HG03354 (cell line): ENCODE results near the gene LDLRAD4.
A peak's percentile ranks its signal among the peaks of the same experiment; 100 is the strongest.

ENCODE experiments used
- ATAC-seq: cut with Tn5 transposase; IDR thresholded peaks from one replicate; pipeline ENCODE4 v1.9.1; 2021; ENCODE audit warnings: mild to moderate bottlenecking; ENCODE audit not compliant: unreplicated experiment, poor library complexity, severe bottlenecking

LDLRAD4 gene

GRCh38 chr18:13560306-13560705, 341.7 kb downstream of the LDLRAD4 start:
- no peak for ATAC-seq

GRCh38 chr18:13562494-13563029, 344.0 kb downstream of the LDLRAD4 start:
- ATAC-seq = peak; percentile 59

DNA sequence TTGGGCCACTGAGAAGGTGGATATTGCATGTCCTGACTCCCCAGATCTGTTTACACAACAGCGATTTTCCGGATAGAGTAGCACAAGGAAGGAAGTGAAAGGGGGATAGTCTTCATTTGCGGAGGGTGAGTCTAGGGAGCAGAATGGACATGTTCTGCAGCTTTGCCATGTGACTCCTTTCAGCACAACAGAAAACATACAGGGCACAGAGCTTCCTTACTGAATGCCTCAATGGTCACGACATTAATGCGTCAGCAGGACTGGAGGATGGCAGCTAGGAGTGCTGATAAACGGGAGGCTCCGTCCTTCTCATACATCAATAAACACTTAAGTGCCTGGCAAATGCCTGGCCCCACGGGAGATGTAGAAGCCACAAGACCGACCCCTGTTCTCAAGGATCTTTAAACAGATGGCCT, 344.8 kb downstream of the LDLRAD4 start:
- no peak for ATAC-seq

DNA sequence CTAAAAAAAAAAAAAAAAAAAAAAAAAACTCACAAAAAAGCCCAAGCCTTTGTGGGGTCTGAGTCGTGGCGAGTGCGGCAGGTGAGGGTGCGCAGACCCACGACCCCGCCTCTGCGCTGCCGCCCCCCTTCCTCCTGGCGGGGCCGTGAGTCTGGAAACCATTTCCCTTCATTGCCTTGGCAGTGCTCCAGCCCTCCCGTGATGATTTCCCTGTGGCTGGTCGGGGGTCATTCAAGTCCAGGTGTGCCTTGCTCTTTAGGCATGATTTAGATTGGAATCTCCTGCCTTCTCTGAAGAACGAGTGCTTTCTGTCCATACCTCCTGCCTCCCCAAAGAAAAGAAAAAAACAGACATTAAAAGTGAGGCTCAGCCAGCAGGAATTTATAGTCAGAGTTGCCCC, 346.0 kb downstream of the LDLRAD4 start:
- ATAC-seq = no peak

DNA sequence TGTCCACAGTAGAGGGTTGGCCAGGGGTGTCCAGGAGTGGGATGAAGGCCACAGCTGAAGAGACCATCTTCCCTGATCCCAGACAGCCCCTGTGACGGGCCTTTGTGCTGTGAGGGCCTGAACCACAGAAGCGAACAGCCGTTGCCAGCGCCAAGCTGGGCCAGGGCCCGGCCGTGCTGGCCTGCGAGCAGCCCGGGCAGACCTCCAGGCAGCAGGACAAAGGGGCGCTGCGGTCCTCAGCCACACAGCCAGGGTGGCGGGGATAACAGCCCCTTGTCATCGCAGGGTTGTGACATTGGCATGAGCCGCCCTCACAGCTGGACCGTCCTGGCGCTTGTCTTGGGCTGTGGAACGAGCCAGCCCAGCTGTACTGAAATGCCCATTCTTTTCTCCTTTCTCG, 346.7 kb downstream of the LDLRAD4 start:
- no peak for ATAC-seq

DNA sequence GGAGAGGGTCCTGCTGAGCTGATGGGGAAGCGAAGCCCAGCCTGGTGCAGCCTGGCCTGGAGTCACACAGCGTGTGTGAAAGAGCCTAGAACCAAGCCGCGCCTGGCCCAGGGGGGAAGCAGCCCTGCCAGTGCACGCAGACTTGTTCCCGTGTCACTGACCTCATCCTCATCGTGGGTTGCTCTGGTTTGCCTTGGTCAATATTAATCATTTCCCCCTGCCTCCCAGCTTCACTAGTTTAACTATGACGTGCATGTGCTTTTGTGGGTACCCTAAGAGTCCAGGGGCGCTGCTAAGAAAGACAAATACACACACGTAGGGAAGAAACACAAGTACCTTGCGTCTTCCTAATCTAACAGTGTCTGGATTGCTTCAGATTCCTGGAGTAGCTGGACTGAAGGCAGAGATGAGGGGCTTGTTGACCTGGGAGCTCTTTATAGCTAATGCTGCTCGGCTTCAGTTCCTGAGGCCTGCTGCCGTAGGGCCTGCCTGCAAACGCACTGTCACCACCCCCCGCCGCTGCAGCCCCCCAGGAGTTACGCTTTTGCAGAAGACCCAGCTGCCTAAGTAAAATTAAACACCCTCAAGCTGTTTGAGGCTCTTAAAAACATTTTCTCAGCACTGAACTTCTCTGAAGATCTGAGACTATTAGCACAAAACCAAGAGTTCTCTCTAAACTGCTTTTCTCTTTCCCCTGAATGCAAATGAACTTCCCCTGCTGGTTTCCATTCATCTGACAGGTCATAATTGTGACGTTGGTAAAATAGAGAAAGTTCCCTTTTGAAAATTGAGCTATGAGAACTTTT, 348.6 kb downstream of the LDLRAD4 start:
- ATAC-seq = peak; percentile 60

DNA sequence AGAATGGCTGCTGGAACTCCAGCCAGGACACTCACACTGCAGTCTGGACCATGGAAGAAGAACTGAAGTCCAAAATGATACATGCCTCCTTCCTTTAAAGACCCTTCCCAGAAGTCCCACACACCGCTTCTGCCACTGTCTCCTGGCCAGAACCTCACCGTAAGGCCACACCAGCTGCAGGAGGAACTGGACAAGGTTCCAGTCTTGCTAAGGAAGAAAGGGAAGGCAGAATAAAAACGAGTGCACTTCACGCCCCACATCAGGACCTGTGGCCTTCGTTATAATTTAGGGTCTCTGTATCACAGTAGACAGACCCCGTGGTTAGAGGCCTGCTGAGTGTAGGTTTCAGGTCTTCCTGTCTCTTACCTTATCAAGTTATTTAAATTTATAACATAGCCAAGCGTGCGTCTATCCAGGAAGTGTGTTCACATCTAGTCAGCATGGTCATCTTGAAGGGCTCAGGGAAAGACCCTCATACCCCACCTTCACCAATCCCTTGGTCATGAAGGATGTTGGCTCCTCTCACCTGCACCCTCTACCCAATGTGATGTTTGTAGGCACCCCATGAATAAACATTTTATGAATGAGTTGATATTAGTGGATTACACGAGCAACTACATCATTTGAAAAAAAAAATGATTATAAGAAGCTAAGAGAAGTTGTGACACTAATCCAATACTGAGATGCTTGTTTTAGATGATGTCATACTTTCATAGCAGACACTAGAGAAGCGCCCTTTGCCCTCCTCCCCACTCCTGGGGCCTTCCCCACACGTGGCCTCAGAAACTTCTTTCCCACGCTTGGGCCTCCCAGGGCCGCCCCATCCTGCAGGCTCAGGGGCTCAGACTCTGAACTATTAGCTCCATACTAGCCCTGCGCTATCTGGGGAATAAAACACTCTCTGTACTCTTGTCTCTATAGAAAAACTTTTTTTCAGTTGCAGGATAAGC, 350.2 kb downstream of the LDLRAD4 start:
- peak; percentile 45 for ATAC-seq

GRCh38 chr18:13570216-13570615, 351.7 kb downstream of the LDLRAD4 start:
- no peak for ATAC-seq

GRCh38 chr18:13570856-13571495, 352.4 kb downstream of the LDLRAD4 start:
- no peak for ATAC-seq

DNA sequence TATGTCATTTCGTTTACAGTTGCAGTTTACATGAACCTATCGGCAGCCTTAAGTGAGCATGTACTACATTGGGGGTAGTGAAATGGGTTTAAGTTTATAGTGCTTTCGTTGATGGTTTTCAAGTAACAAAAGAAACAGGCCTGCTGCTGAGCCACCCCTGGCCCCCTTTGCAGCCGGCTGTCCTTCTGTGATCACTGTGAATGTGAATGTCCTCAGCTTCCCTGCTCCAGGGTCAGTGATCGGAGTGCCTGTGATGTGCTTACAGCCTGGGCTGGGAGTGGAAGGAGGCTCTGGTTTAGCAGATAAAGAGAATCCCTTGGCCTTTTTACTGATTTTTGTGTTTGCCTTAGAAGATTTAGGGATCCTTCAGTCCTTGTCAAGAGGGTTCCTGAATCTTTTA, 353.6 kb downstream of the LDLRAD4 start:
- ATAC-seq = no peak

DNA sequence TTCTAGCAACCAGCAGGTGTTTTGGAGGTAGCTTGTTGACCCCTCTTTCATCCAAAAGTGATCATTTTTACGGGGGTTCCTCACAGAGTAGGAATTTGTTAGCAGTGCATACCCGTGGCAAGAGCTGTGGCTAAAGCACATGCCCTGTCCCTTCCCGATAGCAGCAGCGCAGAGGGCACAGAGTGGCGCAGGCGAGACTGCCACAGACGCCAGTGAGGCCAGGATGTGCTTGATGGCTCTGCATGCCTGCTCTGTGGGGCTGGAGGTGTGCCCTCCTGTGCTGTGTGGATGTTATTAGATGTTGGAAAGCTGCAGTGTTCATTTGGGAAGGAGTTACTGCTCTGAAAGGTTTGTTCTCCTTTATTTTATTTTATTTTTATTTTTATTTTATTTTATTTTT, 354.2 kb downstream of the LDLRAD4 start:
- ATAC-seq = no peak

DNA sequence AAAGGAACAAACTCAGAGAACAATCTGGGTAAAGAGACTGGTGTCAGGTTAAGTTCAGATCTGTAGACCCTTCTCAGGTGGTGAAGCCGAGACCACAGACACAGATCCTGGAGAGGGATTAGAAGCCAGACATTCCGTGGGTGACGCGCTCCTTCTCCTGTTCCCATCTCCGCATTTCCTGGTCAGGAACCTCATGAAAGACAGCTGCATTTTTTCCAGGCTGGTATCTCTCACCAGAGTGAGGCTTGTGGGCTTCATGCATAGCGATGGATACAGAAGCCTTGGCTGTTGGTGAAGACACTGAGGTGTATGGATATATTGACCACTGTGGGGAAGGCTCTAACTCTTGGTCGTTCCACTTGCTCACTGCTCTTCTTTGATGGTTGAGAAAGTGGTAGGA, 355.2 kb downstream of the LDLRAD4 start:
- ATAC-seq = no peak

GRCh38 chr18:13574355-13574754, 355.8 kb downstream of the LDLRAD4 start:
- ATAC-seq = no peak

DNA sequence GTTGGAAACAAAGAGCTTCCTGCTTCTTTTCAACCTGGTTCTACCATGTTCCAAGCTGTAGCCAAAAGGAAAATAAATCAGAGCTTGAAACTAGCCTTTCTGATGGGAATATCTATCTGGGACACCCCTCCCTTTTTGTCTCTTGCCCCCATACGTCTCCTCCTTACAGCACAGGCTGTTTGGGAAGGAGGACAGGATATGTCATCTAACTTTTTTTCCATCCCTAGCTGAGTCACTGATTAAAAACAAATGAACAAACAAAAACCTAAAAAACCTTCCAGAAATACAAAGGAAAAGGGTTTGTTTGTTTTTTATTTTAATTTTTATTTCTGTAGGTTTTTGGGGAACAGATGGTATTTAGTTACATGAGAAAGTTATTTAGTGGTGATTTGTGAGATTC, 356.2 kb downstream of the LDLRAD4 start:
- no peak for ATAC-seq

DNA sequence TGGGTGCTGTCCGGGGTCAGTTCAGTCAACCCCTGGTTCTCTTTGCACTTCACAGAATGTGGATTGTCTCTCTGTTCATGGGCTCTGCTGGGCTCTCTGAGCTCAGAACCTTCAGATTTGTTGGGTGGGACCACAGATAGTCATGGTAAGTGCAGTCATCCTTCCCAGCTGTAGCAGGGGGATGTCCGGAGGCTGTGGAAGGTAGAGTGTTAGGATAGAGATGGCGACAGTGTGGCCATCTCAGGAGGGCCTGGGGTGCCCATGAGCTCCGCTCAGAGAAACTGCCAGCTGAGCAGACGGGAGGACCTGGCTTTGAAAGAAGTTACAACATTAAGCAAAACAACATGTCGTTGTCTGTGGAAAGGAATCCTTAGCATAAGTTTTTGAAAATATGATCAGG, 358.0 kb downstream of the LDLRAD4 start:
- peak; percentile 30 for ATAC-seq

GRCh38 chr18:13577091-13577697, 358.6 kb downstream of the LDLRAD4 start:
- ATAC-seq = peak; percentile 90

GRCh38 chr18:13577781-13578180, 359.2 kb downstream of the LDLRAD4 start:
- ATAC-seq = no peak

DNA sequence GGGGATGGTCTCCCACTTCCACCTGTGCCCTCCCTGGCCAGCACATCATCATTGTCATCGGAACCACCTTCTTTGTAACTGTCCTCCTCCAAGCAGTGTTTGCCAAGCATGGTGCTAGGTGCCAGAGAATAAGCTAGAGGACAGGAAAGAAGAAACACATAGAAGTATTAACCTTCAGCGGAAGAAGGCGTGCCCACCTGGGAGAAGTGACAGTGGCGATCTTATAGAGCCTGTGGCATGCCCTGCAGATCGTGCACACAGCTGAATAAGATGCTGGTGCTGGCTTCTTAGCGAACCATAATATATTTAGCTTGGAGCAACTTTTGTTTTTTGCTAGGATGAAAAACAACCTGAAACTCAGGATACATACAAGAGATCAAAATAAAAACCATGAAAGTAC, 359.8 kb downstream of the LDLRAD4 start:
- ATAC-seq = no peak

GRCh38 chr18:13579874-13580273, 361.3 kb downstream of the LDLRAD4 start:
- ATAC-seq = no peak

DNA sequence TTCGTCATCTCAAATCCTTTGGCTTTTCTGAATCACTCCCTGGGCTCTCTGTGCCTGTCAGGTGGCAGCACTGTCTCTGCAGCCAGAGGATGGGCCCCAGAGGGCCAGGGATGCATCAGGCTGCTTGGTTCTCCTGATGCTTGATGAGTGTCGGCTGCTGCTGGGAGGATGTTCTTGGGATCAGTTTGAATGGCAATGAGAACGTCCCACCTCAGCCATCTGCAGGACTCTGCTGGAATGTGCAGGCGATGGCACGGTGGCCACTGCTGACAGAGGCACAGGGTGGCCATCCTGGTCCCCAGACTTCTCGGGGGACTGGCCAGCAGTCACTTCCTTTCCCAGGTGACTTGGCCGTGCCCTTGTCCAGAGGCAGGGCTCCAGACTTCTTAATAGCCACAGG, 361.8 kb downstream of the LDLRAD4 start:
- ATAC-seq = no peak
